ENCODE measurements around the gene LHX1. TPM values are rescaled to one million over a fixed set of nuclear protein-coding genes. Genes with fewer than 3 reads are reported as not detected.

The LHX1 gene
- total and polyA plus RNA-seq, 10 donors, result not detected

GRCh38 chr17:36950027-36950426 lies 12.8 kb downstream of the LHX1 start:
- intact Hi-C loops (cut with DNase I; ENCODE audit: low total_unique reads), result no loop called here

DNA sequence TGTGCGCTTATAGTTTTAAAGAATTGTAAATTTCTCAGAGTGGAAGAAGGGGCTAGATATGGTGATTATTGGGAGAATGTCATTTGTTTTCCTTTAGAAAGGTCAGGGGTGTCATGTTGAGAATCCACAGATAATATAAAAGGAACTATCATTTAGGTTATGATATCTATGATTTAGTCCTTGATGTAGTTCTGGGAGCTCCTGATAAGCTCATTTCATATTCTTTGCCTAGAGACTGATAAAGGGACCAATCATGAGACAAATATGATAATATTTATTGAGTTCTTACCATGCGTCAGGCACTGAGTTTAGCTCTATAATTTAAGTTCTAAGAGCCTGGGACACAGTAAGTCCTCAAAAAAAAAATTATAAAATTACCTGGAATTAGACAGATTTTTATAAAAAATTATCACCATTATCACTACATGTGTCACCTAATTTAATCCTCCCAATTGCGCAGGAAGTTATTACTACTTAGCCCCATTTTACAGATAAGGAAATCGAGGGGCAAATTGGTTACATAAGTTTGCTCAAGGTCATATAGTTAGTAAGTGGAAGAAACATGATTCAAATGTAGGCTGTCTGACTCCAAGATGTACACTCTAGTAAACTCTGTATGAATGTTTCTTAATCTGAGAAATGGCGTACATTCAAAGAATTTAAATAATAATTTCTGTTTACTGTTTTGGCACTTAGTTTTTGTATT lies 14.0 kb downstream of the LHX1 start:
- Histone ChIP-seq H3K4me3 (no peak overlapping the region), H3K27ac (no peak overlapping the region), H3K27me3 (replicated peaks in 1 of 7) (peaks cover 0 to 18% (median 15%) of the 10 kb centered on the region in 7 donors), H3K4me1 (peaks cover 17 to 66% (median 40%) of the 10 kb centered on the region in 6 donors), H3K36me3 (peaks cover 3 to 60% (median 44%) of the 10 kb centered on the region in 6 donors), H3K9me3 (no peaks in the 10 kb centered on the region)
- WGBS, 5 donors, result 93 to 99% (median 95%) methylated on average over 5 of the region's 5 CpGs
- no peak for DNase-seq
- intact Hi-C loops (cut with DNase I; ENCODE audit: low total_unique reads), result no loop called here
- TF ChIP-seq POLR2AphosphoS5 (IDR thresholded peaks at IDR 0.05) (no peak), POLR2A (IDR thresholded peaks at IDR 0.05) (no peak)
- TF ChIP-seq, protein P1, sequence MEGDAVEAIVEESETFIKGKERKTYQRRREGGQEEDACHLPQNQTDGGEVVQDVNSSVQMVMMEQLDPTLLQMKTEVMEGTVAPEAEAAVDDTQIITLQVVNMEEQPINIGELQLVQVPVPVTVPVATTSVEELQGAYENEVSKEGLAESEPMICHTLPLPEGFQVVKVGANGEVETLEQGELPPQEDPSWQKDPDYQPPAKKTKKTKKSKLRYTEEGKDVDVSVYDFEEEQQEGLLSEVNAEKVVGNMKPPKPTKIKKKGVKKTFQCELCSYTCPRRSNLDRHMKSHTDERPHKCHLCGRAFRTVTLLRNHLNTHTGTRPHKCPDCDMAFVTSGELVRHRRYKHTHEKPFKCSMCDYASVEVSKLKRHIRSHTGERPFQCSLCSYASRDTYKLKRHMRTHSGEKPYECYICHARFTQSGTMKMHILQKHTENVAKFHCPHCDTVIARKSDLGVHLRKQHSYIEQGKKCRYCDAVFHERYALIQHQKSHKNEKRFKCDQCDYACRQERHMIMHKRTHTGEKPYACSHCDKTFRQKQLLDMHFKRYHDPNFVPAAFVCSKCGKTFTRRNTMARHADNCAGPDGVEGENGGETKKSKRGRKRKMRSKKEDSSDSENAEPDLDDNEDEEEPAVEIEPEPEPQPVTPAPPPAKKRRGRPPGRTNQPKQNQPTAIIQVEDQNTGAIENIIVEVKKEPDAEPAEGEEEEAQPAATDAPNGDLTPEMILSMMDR (IDR thresholded peaks at IDR 0.05 in 8 of 11, conservative IDR thresholded peaks at IDR 0.05 in 3 of 11), result no peak

More at GRCh38 chr17:36950027-36950426, 12.8 kb downstream of the LHX1 start:
- TF ChIP-seq POLR2AphosphoS5 (IDR thresholded peaks at IDR 0.05) (no peak), POLR2A (IDR thresholded peaks at IDR 0.05) (no peak)
- TF ChIP-seq, protein P1 (IDR thresholded peaks at IDR 0.05 in 8 of 11, conservative IDR thresholded peaks at IDR 0.05 in 3 of 11), result no peak
- peaks cover 17 to 62% (median 40%) of the 10 kb centered on the region in 6 donors for H3K4me1 ChIP-seq
- DNase-seq, result no peak
- peaks cover 0 to 30% (median 28%) of the 10 kb centered on the region in 7 donors for H3K27me3 ChIP-seq (replicated peaks in 1 of 7)
- peak overlapping the region; percentile 61 to 93 (median 84) for H3K4me3 ChIP-seq
- no peaks in the 10 kb centered on the region for H3K9me3 ChIP-seq
- peaks cover 3 to 48% (median 33%) of the 10 kb centered on the region in 6 donors for H3K36me3 ChIP-seq
- H3K27ac ChIP-seq, result no peak overlapping the region
- WGBS, 5 donors, result 62 to 75% (median 64%) methylated on average over 8 of the region's 8 CpGs

DNA sequence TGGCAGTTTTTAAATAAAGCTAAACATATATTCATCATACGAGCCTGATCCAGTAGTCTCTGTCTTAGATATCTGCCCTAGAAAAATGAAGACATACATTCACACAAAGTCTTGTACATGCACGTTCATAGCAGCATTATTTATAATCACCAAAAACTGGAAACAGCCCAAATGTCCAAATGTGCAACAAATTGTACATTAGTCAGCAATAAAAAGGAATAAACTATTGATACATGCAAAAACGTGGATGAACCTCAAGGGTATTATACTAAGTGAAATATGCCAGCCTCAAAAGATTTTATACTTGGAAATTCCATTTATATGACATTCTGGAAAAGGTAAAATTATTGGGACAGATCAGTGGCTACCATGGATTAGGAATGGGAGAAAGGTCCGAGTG lies 34.2 kb downstream of the LHX1 start:
- intact Hi-C loops (cut with DNase I; ENCODE audit: low total_unique reads), result no loop called here
- DNase-seq, result no peak
- no peak overlapping the region for H3K27ac ChIP-seq
- WGBS, 5 donors, result 88 to 91% (median 91%) methylated on average over 4 of the region's 4 CpGs
- no peak for TF ChIP-seq POLR2A (IDR thresholded peaks at IDR 0.05)
- TF ChIP-seq, protein P1 (IDR thresholded peaks at IDR 0.05 in 8 of 11, conservative IDR thresholded peaks at IDR 0.05 in 3 of 11), result no peak
- TF ChIP-seq POLR2AphosphoS5 (IDR thresholded peaks at IDR 0.05), result no peak
- peaks cover 0 to 5% (median 0%) of the 10 kb centered on the region in 6 donors for H3K4me1 ChIP-seq
- no peaks in the 10 kb centered on the region for H3K9me3 ChIP-seq
- H3K36me3 ChIP-seq, result peaks cover 0 to 50% (median 4%) of the 10 kb centered on the region in 6 donors
- no peak overlapping the region for H3K4me3 ChIP-seq
- H3K27me3 ChIP-seq (replicated peaks in 1 of 7), result no peaks in the 10 kb centered on the region

DNA sequence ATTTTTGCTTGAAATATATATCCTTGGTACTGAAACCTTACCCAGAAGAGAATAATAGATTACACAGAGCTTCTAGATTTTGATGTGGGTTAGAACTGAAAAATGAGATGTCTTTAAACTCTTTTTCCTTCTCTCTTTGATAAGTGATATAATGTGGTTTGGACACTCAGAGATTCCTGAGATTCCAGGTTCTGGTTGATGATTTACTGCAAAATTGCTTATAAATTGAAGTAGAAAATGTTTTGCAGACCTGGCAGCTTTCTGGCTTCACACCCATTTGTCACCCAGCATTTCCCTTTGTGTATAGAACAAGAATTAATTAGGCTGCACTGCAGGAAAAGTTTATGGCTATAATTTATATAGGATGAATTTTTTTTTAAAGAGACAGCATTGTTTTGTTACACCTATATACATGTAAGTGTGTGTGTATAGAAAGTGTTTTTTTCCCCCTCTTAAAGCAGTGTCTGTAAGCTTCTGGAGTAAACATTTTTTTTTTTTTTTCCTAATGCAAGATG lies 35.0 kb downstream of the LHX1 start:
- intact Hi-C loops (cut with DNase I; ENCODE audit: low total_unique reads), result no loop called here
- H3K27ac ChIP-seq, result no peak overlapping the region
- H3K27me3 ChIP-seq (replicated peaks in 1 of 7), result no peaks in the 10 kb centered on the region
- no peaks in the 10 kb centered on the region for H3K9me3 ChIP-seq
- no peak for DNase-seq
- peaks cover 0 to 47% (median 4%) of the 10 kb centered on the region in 6 donors for H3K36me3 ChIP-seq
- TF ChIP-seq POLR2AphosphoS5 (IDR thresholded peaks at IDR 0.05) (no peak), POLR2A (IDR thresholded peaks at IDR 0.05) (no peak)
- TF ChIP-seq, protein P1 (IDR thresholded peaks at IDR 0.05 in 8 of 11, conservative IDR thresholded peaks at IDR 0.05 in 3 of 11), result no peak
- no peak overlapping the region for H3K4me3 ChIP-seq
- peaks cover 0 to 7% (median 2%) of the 10 kb centered on the region in 6 donors for H3K4me1 ChIP-seq
